IMR-90 (cell line): Measurements from ENCODE around the gene NKX2-3. TPM values are rescaled to one million over a fixed set of nuclear protein-coding genes. Genes with fewer than 3 reads are reported as not detected.

Source experiments
- ATAC-seq: fragments of 200-7000 bp; cut with Tn5 transposase; 2 replicates; pipeline ENCODE4 v1.9.1; 2020; ENCODE audit warnings: low read depth, mild to moderate bottlenecking, moderate library complexity
- BruUV-seq: library from RNA; stranded (reverse); fragments of 400-500 nt; replicated peaks from 2 replicates; lab custom pipeline; 2021; lab: Mats Ljungman, UMichigan
- CTCF ChIA-PET: fragments of 300-600 bp; formaldehyde crosslinking; extraction: SDS; loops from one replicate; lab custom pipeline; 2021; ENCODE audit warnings: antibody characterized with exemption; lab: Yijun Ruan, JAX
- POLR2A ChIA-PET: fragments of 300-600 bp; sonication (Branson Sonifier 250); formaldehyde crosslinking; loops from one replicate; lab custom pipeline; 2022; ENCODE audit warnings: antibody characterized with exemption; ENCODE audit not compliant: unreplicated experiment; lab: Charles Lee
- DNase-seq: peaks from one replicate; pipeline ENCODE4 v3.0.0; 2013
- H2AFZ ChIP-seq: replicated peaks from 2 replicates; pipeline ENCODE3; 2013; ENCODE audit warnings: low read length, mild to moderate bottlenecking; ENCODE audit not compliant: poor library complexity
- H2AK5ac ChIP-seq: 2 replicates; pipeline ENCODE4 v1.6.1; 2013; ENCODE audit warnings: low read depth, low read length, inconsistent platforms
- H2AK9ac ChIP-seq: replicated peaks from 2 replicates; pipeline ENCODE3; 2013; ENCODE audit warnings: mild to moderate bottlenecking, low read depth, low read length, moderate library complexity; ENCODE audit not compliant: poor library complexity
- H2BK120ac ChIP-seq: 2 replicates; pipeline ENCODE4 v1.6.1; 2013; ENCODE audit warnings: low read depth, low read length, inconsistent platforms
- H2BK15ac ChIP-seq: 3 replicates; pipeline ENCODE4 v1.6.1; 2013; ENCODE audit warnings: low read depth, low read length, inconsistent platforms
- H2BK20ac ChIP-seq: 2 replicates; pipeline ENCODE4 v1.6.1; 2013; ENCODE audit warnings: low read depth, mild to moderate bottlenecking, inconsistent platforms, low read length, moderate library complexity
- H2BK5ac ChIP-seq: 2 replicates; pipeline ENCODE4 v1.6.1; 2013; ENCODE audit warnings: mild to moderate bottlenecking, low read depth, low read length, inconsistent platforms; ENCODE audit not compliant: poor library complexity, severe bottlenecking
- H3K14ac ChIP-seq: replicated peaks from 2 replicates; pipeline ENCODE4 v1.6.1; 2013; ENCODE audit warnings: low read depth, low read length, inconsistent platforms
- H3K18ac ChIP-seq: 2 replicates; pipeline ENCODE4 v1.6.1; 2013; ENCODE audit warnings: low read depth, low read length, control low read depth
- H3K23ac ChIP-seq: 2 replicates; pipeline ENCODE4 v1.6.1; 2013; ENCODE audit warnings: low read depth, low read length, inconsistent platforms
- H3K27ac ChIP-seq: 2 replicates; pipeline ENCODE4 v1.5.1; 2013; ENCODE audit warnings: mild to moderate bottlenecking, control low read depth, low read length; ENCODE audit not compliant: insufficient read depth
- H3K27me3 ChIP-seq: 2 replicates; pipeline ENCODE4 v1.6.1; 2013; ENCODE audit warnings: low read length; ENCODE audit not compliant: control insufficient read depth, insufficient read depth
- H3K36me3 ChIP-seq: 2 replicates; pipeline ENCODE4 v1.6.1; 2013; ENCODE audit warnings: low read length, mixed read lengths; ENCODE audit not compliant: control insufficient read depth, insufficient read depth
- H3K4ac ChIP-seq: 2 replicates; pipeline ENCODE4 v1.6.1; 2013; ENCODE audit warnings: low read depth, low read length, inconsistent platforms
- H3K4me1 ChIP-seq: 2 replicates; pipeline ENCODE4 v1.6.1; 2013; ENCODE audit warnings: low read length, mixed read lengths; ENCODE audit not compliant: control insufficient read depth, insufficient read depth
- H3K4me2 ChIP-seq: 2 replicates; pipeline ENCODE4 v1.6.1; 2013; ENCODE audit warnings: low read depth, mild to moderate bottlenecking, control low read depth, low read length, moderate library complexity
- H3K4me3 ChIP-seq: 2 replicates; pipeline ENCODE4 v1.5.1; 2013; ENCODE audit warnings: low read depth, mild to moderate bottlenecking, control low read depth, low read length, moderate library complexity; ENCODE audit not compliant: insufficient read depth
- H3K56ac ChIP-seq: 2 replicates; pipeline ENCODE4 v1.6.1; 2013; ENCODE audit warnings: low read length, inconsistent platforms; ENCODE audit not compliant: insufficient read depth; ENCODE audit errors: extremely low read depth
- H3K79me1 ChIP-seq, 2 experiments: 2 replicates each; pipeline ENCODE4 v1.6.1; 2013; ENCODE audit warnings: low read length in 2 of 2, inconsistent platforms in 1 of 2, low read depth in 1 of 2
- H3K9ac ChIP-seq: 2 replicates; pipeline ENCODE4 v1.6.1; 2013; ENCODE audit warnings: low read depth, low read length, control low read depth
- H3K9me1 ChIP-seq: 2 replicates; pipeline ENCODE4 v1.6.1; 2013; ENCODE audit warnings: low read length, inconsistent platforms; ENCODE audit not compliant: insufficient read depth
- H3K9me3 ChIP-seq: 2 replicates; pipeline ENCODE4 v1.6.1; 2013; ENCODE audit warnings: low read length; ENCODE audit not compliant: control insufficient read depth, insufficient read depth
- H4K20me1 ChIP-seq: 2 replicates; pipeline ENCODE4 v1.6.1; 2013; ENCODE audit warnings: low read length, inconsistent platforms; ENCODE audit not compliant: insufficient read depth
- H4K5ac ChIP-seq: 2 replicates; pipeline ENCODE4 v1.6.1; 2013; ENCODE audit warnings: mild to moderate bottlenecking, low read depth, low read length, control low read depth
- H4K8ac ChIP-seq, 2 experiments: 2 replicates each; pipeline ENCODE4 v1.6.1; 2013; ENCODE audit warnings: low read depth in 2 of 2, low read length in 2 of 2, control low read depth in 1 of 2, inconsistent platforms in 1 of 2
- H4K91ac ChIP-seq: 2 replicates; pipeline ENCODE4 v1.6.1; 2013; ENCODE audit warnings: low read depth, low read length, inconsistent platforms; ENCODE audit not compliant: insufficient read depth
- CHD1 ChIP-seq: IDR thresholded peaks from 2 replicates; pipeline ENCODE4 v1.6.1; 2012; ENCODE audit warnings: low read depth, low read length, improper control_type of control experiment
- MAZ ChIP-seq: IDR thresholded peaks from 2 replicates; pipeline ENCODE4 v1.6.1; 2012; ENCODE audit warnings: low read depth, mild to moderate bottlenecking, low read length, improper control_type of control experiment, moderate library complexity, borderline replicate concordance
- WGBS, 2 experiments: methylation state at CpG; one replicate each; pipeline versions ENCODE4 v1.1.5 to v1.1.7; 2013; ENCODE audit warnings: missing lambda C conversion rate in 2 of 2; ENCODE audit not compliant: insufficient read length in 1 of 2; ENCODE audit errors: extremely low coverage in 2 of 2; 5-methylcytosine and 5-hydroxymethylcytosine counted together
- dilution Hi-C: fragments of 300-500 bp; cut with HindIII; formaldehyde crosslinking; loops from one replicate; pipeline ENCODE4 v1.14.3; 2018; ENCODE audit warnings: low sequenced_read_pairs; ENCODE audit not compliant: unreplicated experiment
- in situ Hi-C: fragments of 300-500 bp; cut with MboI; formaldehyde crosslinking; loops from 3 replicates; pipeline ENCODE4 v1.14.3; 2019; ENCODE audit warnings: low sequenced_read_pairs, inconsistent platforms, mixed read lengths
- intact Hi-C: fragments of 100-400 bp; cut with micrococcal nuclease; formaldehyde crosslinking; loops from 2 replicates; pipeline ENCODE4 v1.10.0; 2022
- polyA plus RNA-seq, 3 experiments: library from polyadenylated mRNA; depleted of rRNA; stranded (reverse); fragments of >200 nt; gene quantifications; 2 replicates each; pipeline ENCODE4 v1.2.3, GENCODE V29; 2012; ENCODE audit warnings: low replicate concordance in 1 of 3
- total RNA-seq: library from RNA; depleted of rRNA; stranded (reverse); fragments of >200 nt; gene quantifications from 2 replicates; pipeline ENCODE4 v1.2.3, GENCODE V29; 2012

The NKX2-3 gene
- total and polyA plus RNA-seq, 2 of the 4 experiments (the other 2 are of a cell fraction), result not detected

- no peak overlapping the region for H2BK20ac ChIP-seq
- no peaks in the 10 kb centered on the region for H3K79me1 ChIP-seq
- no peaks in the 10 kb centered on the region for H3K36me3 ChIP-seq
- 83% methylated on average over 4 of the region's 5 CpGs; no CpG with 5 or more reads in 1 of the 2 experiments for WGBS, 2 experiments
- no peak overlapping the region for H3K4ac ChIP-seq
- no peak overlapping the region for H3K56ac ChIP-seq
- ATAC-seq (no peak), DNase-seq (no peak)
- CTCF ChIA-PET, result no interaction called here
- no peak overlapping the region for H2AK5ac ChIP-seq
- H4K5ac ChIP-seq, result no peak overlapping the region
- H3K18ac ChIP-seq, result no peak overlapping the region
- no peak overlapping the region for H2AK9ac ChIP-seq
- dilution Hi-C loops (no loop called here), in situ Hi-C loops (no loop called here), intact Hi-C loops (no loop called here)
- H3K23ac ChIP-seq, result no peak overlapping the region
- no peak overlapping the region for H3K4me2 ChIP-seq
- POLR2A ChIA-PET, result no interaction called here
- H3K14ac ChIP-seq, result no peak overlapping the region
- no peaks in the 10 kb centered on the region for H3K4me1 ChIP-seq
- peaks cover 11% of the 10 kb centered on the region for H3K27me3 ChIP-seq
- BruUV-seq, result no TSS peak
- no peak overlapping the region for H4K8ac ChIP-seq
- no peak for TF ChIP-seq CHD1
- TF ChIP-seq MAZ, result no peak
- no peak overlapping the region for H3K9ac ChIP-seq
- H2AFZ ChIP-seq, result no peak overlapping the region
- H3K9me1 ChIP-seq, result no peaks in the 10 kb centered on the region
- H4K91ac ChIP-seq, result no peak overlapping the region
- H4K20me1 ChIP-seq, result no peaks in the 10 kb centered on the region
- no peak overlapping the region for H3K27ac ChIP-seq
- H3K4me3 ChIP-seq, result no peak overlapping the region
- no peak overlapping the region for H2BK15ac ChIP-seq
- no peak overlapping the region for H2BK5ac ChIP-seq
- H2BK120ac ChIP-seq, result no peak overlapping the region
- no peaks in the 10 kb centered on the region for H3K9me3 ChIP-seq
Observed at GRCh38 chr10:99573790-99574189, 41.0 kb downstream of the NKX2-3 start.
